Liver (tissue), 9 donors: ENCODE data around the gene C1GALT1. TPM values are rescaled to one million over a fixed set of nuclear protein-coding genes. Genes with fewer than 3 reads are reported as not detected.

Source experiments
- DNase-seq: peaks from one replicate; pipeline ENCODE4 v3.0.0-alpha.2; 2017; ENCODE audit warnings: low spot score
- H3K27ac ChIP-seq, 2 donors: one replicate each; pipeline ENCODE4 v1.7.0; 2013; ENCODE audit warnings: inconsistent platforms in 2 of 2, low read length in 2 of 2, control low read depth in 1 of 2, low read depth in 1 of 2, mild to moderate bottlenecking in 1 of 2
- H3K27me3 ChIP-seq, 4 donors: one replicate each; pipeline versions ENCODE4 v1.6.1 to v1.7.0; 2013; ENCODE audit warnings: low read length in 3 of 4, inconsistent platforms in 1 of 4, mild to moderate bottlenecking in 1 of 4, moderate library complexity in 1 of 4; ENCODE audit not compliant: control insufficient read depth in 4 of 4, insufficient read depth in 4 of 4
- H3K36me3 ChIP-seq, 4 donors: one replicate each; pipeline versions ENCODE4 v1.6.1 to v1.7.0; 2013; ENCODE audit warnings: low read length in 3 of 4, mild to moderate bottlenecking in 3 of 4, low read depth in 1 of 4, moderate library complexity in 1 of 4; ENCODE audit not compliant: control insufficient read depth in 4 of 4, insufficient read depth in 3 of 4
- H3K4me1 ChIP-seq, 4 donors: one replicate each; pipeline versions ENCODE4 v1.6.1 to v1.7.0; 2013; ENCODE audit warnings: low read length in 3 of 4, mild to moderate bottlenecking in 3 of 4, moderate library complexity in 1 of 4; ENCODE audit not compliant: control insufficient read depth in 4 of 4, insufficient read depth in 4 of 4
- H3K4me3 ChIP-seq, 3 donors: one replicate each; pipeline versions ENCODE4 v1.6.1 to v1.7.0; 2013; ENCODE audit warnings: low read length in 3 of 3, control low read depth in 1 of 3, low read depth in 1 of 3, mild to moderate bottlenecking in 1 of 3
- H3K9ac ChIP-seq, 2 donors: one replicate each; pipeline ENCODE4 v1.7.0; 2013; ENCODE audit warnings: low read length in 2 of 2, mild to moderate bottlenecking in 2 of 2, moderate library complexity in 2 of 2, control low read depth in 1 of 2, low read depth in 1 of 2
- H3K9me3 ChIP-seq, 4 donors: one replicate each; pipeline versions ENCODE4 v1.6.1 to v1.7.0; 2013; ENCODE audit warnings: low read length in 3 of 4; ENCODE audit not compliant: control insufficient read depth in 4 of 4
- EGR1 ChIP-seq, 2 donors: IDR thresholded peaks; 2 replicates each; pipeline ENCODE4 v1.6.1; 2016 to 2018; ENCODE audit warnings: antibody characterized with exemption in 2 of 2, low read depth in 2 of 2
- FOXA1 ChIP-seq: IDR thresholded peaks from 2 replicates; pipeline ENCODE4 v1.6.1; 2016; ENCODE audit warnings: antibody characterized with exemption
- FOXA2 ChIP-seq: IDR thresholded peaks from 2 replicates; pipeline ENCODE4 v1.6.1; 2016; ENCODE audit warnings: antibody characterized with exemption
- GABPA ChIP-seq, 2 donors: IDR thresholded peaks in 1 of 2; conservative IDR thresholded peaks in 1 of 2; 2 replicates each; pipeline ENCODE4 v1.6.1; 2016; ENCODE audit warnings: antibody characterized with exemption in 2 of 2, mild to moderate bottlenecking in 1 of 2, moderate library complexity in 1 of 2
- JUND ChIP-seq, 2 donors: IDR thresholded peaks; 2 replicates each; pipeline ENCODE4 v1.6.1; 2016; ENCODE audit warnings: antibody characterized with exemption in 2 of 2
- MAX ChIP-seq: IDR thresholded peaks from 2 replicates; pipeline ENCODE4 v1.6.1; 2016; ENCODE audit warnings: antibody characterized with exemption
- NR2F2 ChIP-seq: IDR thresholded peaks from 2 replicates; pipeline ENCODE4 v1.6.1; 2016; ENCODE audit warnings: antibody characterized with exemption
- RAD21 ChIP-seq, 2 donors: IDR thresholded peaks; 2 replicates each; pipeline ENCODE4 v1.6.1; 2016; ENCODE audit warnings: antibody characterized with exemption in 2 of 2, mild to moderate bottlenecking in 2 of 2
- RXRA ChIP-seq, 2 donors: IDR thresholded peaks; 2 replicates each; pipeline ENCODE4 v1.6.1; 2017 to 2018; ENCODE audit warnings: antibody characterized with exemption in 2 of 2, mild to moderate bottlenecking in 1 of 2
- YY1 ChIP-seq: IDR thresholded peaks from 2 replicates; pipeline ENCODE4 v1.6.1; 2016; ENCODE audit warnings: antibody characterized with exemption, mild to moderate bottlenecking
- ZBTB33 ChIP-seq: IDR thresholded peaks from 2 replicates; pipeline ENCODE4 v1.6.1; 2016; ENCODE audit warnings: antibody characterized with exemption
- WGBS: extraction: QIAGEN DNeasy Blood & Tissue Kit; methylation state at CpG from one replicate; pipeline ENCODE4 v1.1.7; 2013; 5-methylcytosine and 5-hydroxymethylcytosine counted together
- polyA plus RNA-seq, 2 donors: library from polyadenylated mRNA; stranded (reverse) in 1 of 2; unstranded in 1 of 2; fragments of 200-250 nt in 1 of 2; fragments of >200 nt in 1 of 2; fragmentation: Nextera tagmentation in 1 of 2; extraction: Ambion mirVana in 1 of 2; gene quantifications; one replicate each; pipeline versions ENCODE4 v1.2.1 to v1.2.3, GENCODE V29; 2013 to 2015
- total RNA-seq, 2 donors: library from RNA; depleted of rRNA; stranded (reverse); fragments of >200 nt; gene quantifications; one replicate each; pipeline ENCODE4 v1.2.3, GENCODE V29; 2014
- TF ChIP-seq, protein P1 (sequence below): IDR thresholded peaks from 2 replicates; pipeline ENCODE4 v1.6.1; 2016; ENCODE audit warnings: antibody characterized with exemption
- TF ChIP-seq, protein P2 (sequence below): IDR thresholded peaks from 2 replicates; pipeline ENCODE4 v1.6.1; 2016; ENCODE audit warnings: antibody characterized with exemption, mild to moderate bottlenecking
- donor health status: healthy.
- donor health status: healthy.
- donor health status: healthy.
- donor health status: healthy.
- donor health status: healthy.

The C1GALT1 gene
- total and polyA plus RNA-seq, 4 donors = 5.6 to 28.6 (median 12.5) TPM

- TF ChIP-seq RXRA (IDR thresholded peaks at IDR 0.05) = no peak
- peak in 1 of 2 donors; percentile 13 for TF ChIP-seq GABPA (IDR thresholded peaks at IDR 0.05 in 1 of 2, conservative IDR thresholded peaks at IDR 0.05 in 1 of 2)
- TF ChIP-seq JUND (IDR thresholded peaks at IDR 0.05) = peak; percentile 30 to 51
- peak overlapping the region; percentile 77 to 87 for H3K9ac ChIP-seq
- H3K9me3 ChIP-seq = no peaks in the 10 kb centered on the region
- H3K27ac ChIP-seq = peak overlapping the region in 1 of 2 donors; percentile 93
- H3K4me3 ChIP-seq = peak overlapping the region in 1 of 3 donors; percentile 92
- H3K4me1 ChIP-seq = peaks cover 1 to 22% (median 16%) of the 10 kb centered on the region in 4 donors
- no peaks in the 10 kb centered on the region for H3K36me3 ChIP-seq
- no peak for DNase-seq
- 56% methylated on average over 4 of the region's 4 CpGs for WGBS
- no peaks in the 10 kb centered on the region for H3K27me3 ChIP-seq
Observed at GRCh38 chr7:7183838-7184463, 1.6 kb downstream of the C1GALT1 start.

- no peak for DNase-seq
- Histone ChIP-seq H3K27me3 (no peaks in the 10 kb centered on the region), H3K36me3 (no peaks in the 10 kb centered on the region), H3K9ac (no peak overlapping the region), H3K9me3 (no peaks in the 10 kb centered on the region), H3K27ac (no peak overlapping the region), H3K4me3 (no peak overlapping the region), H3K4me1 (peaks cover 1 to 26% (median 18%) of the 10 kb centered on the region in 4 donors)
- WGBS = 86% methylated on average over 7 of the region's 7 CpGs
- no peak for TF ChIP-seq FOXA2
- no peak for TF ChIP-seq MAX
- no peak for TF ChIP-seq FOXA1
- no peak for TF ChIP-seq RXRA (IDR thresholded peaks at IDR 0.05)
- no peak for TF ChIP-seq JUND (IDR thresholded peaks at IDR 0.05)
- TF ChIP-seq NR2F2 = no peak
- TF ChIP-seq, protein P1, sequence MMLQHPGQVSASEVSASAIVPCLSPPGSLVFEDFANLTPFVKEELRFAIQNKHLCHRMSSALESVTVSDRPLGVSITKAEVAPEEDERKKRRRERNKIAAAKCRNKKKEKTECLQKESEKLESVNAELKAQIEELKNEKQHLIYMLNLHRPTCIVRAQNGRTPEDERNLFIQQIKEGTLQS = no peak
- TF ChIP-seq RAD21 (IDR thresholded peaks at IDR 0.05) = no peak
- TF ChIP-seq, protein P2, sequence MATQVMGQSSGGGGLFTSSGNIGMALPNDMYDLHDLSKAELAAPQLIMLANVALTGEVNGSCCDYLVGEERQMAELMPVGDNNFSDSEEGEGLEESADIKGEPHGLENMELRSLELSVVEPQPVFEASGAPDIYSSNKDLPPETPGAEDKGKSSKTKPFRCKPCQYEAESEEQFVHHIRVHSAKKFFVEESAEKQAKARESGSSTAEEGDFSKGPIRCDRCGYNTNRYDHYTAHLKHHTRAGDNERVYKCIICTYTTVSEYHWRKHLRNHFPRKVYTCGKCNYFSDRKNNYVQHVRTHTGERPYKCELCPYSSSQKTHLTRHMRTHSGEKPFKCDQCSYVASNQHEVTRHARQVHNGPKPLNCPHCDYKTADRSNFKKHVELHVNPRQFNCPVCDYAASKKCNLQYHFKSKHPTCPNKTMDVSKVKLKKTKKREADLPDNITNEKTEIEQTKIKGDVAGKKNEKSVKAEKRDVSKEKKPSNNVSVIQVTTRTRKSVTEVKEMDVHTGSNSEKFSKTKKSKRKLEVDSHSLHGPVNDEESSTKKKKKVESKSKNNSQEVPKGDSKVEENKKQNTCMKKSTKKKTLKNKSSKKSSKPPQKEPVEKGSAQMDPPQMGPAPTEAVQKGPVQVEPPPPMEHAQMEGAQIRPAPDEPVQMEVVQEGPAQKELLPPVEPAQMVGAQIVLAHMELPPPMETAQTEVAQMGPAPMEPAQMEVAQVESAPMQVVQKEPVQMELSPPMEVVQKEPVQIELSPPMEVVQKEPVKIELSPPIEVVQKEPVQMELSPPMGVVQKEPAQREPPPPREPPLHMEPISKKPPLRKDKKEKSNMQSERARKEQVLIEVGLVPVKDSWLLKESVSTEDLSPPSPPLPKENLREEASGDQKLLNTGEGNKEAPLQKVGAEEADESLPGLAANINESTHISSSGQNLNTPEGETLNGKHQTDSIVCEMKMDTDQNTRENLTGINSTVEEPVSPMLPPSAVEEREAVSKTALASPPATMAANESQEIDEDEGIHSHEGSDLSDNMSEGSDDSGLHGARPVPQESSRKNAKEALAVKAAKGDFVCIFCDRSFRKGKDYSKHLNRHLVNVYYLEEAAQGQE = no peak
- TF ChIP-seq YY1 = no peak
- no peak for TF ChIP-seq EGR1 (IDR thresholded peaks at IDR 0.05; ENCODE audit: low read depth in 2 of 2)
- TF ChIP-seq ZBTB33 = no peak
Observed at GRCh38 chr7:7185371-7185989, 3.1 kb downstream of the C1GALT1 start.
